C4-2B (cell line): ENCODE measurements around the gene HIPK3.

ENCODE experiments used
- CTCF ChIP-seq: fragments of 450-650 bp; conservative IDR thresholded peaks from 2 replicates; pipeline ENCODE4 v1.5.1; 2017; ENCODE audit warnings: mild to moderate bottlenecking
- ZFX ChIP-seq: fragments of 450-650 bp; IDR thresholded peaks from 2 replicates; pipeline ENCODE4 v1.6.1; 2017

- TF ChIP-seq CTCF = no peak
- no peak for TF ChIP-seq ZFX
Measured at GRCh38 chr11:33294797-33295196, 37.6 kb downstream of the HIPK3 start.
